T-cell (primary cell): ENCODE data around the gene PLXDC1. TPM values are rescaled to one million over a fixed set of nuclear protein-coding genes. Genes with fewer than 3 reads are reported as not detected.

Experiments
- ATAC-seq, 4 experiments: fragments of 200-7000 bp in 3 of 4; fragments of 150-1000 bp in 1 of 4; cut with Tn5 transposase; replicated peaks in 1 of 4; 1 replicate in 3 of 4; 2 replicates in 1 of 4; pipeline ENCODE4 v1.10.0; 2021; ENCODE audit warnings: moderate library complexity in 3 of 4, mild to moderate bottlenecking in 2 of 4, moderate number of reproducible peaks in 1 of 4
- CTCF ChIA-PET, 2 donors: fragments of 300-600 bp; sonication (Branson Sonifier 250); formaldehyde crosslinking; loops; one replicate each; lab custom pipeline; 2022; ENCODE audit warnings: antibody characterized with exemption in 2 of 2; lab: Charles Lee
- POLR2A ChIA-PET, 2 donors: fragments of 300-600 bp; sonication (Branson Sonifier 250); formaldehyde crosslinking; loops; one replicate each; lab custom pipeline; 2022; ENCODE audit warnings: antibody characterized with exemption in 2 of 2; lab: Charles Lee
- DNase-seq, 35 experiments: peaks; one replicate each; pipeline versions ENCODE4 v3.0.0 to v3.0.0-alpha.2; 2013 to 2023
- H3K27ac ChIP-seq: one replicate; pipeline ENCODE4 v1.5.1; 2013; ENCODE audit warnings: low read length
- H3K27me3 ChIP-seq, 2 experiments: replicated peaks in 1 of 2; 1 replicate in 1 of 2; 2 replicates in 1 of 2; pipeline versions ENCODE4 v1.6.1 to v1.7.0; 2013; ENCODE audit warnings: low read length in 1 of 2, mixed read lengths in 1 of 2; ENCODE audit not compliant: control insufficient read depth in 2 of 2, insufficient read depth in 2 of 2; ENCODE audit errors: extremely low read depth in 1 of 2
- H3K36me3 ChIP-seq, 2 donors: 1 replicate in 1 of 2; 2 replicates in 1 of 2; pipeline versions ENCODE4 v1.6.1 to v1.7.0; 2013; ENCODE audit warnings: low read length in 1 of 2; ENCODE audit not compliant: control insufficient read depth in 2 of 2, insufficient read depth in 1 of 2; ENCODE audit errors: extremely low read depth in 1 of 2
- H3K4me1 ChIP-seq, 2 experiments: 1 replicate in 1 of 2; 2 replicates in 1 of 2; pipeline versions ENCODE4 v1.6.1 to v1.7.0; 2013; ENCODE audit warnings: low read length in 2 of 2, mixed read lengths in 1 of 2; ENCODE audit not compliant: insufficient read depth in 2 of 2, control insufficient read depth in 1 of 2; ENCODE audit errors: extremely low read depth in 1 of 2
- H3K4me3 ChIP-seq, 2 donors: 1 replicate in 1 of 2; 2 replicates in 1 of 2; pipeline versions ENCODE4 v1.5.1 to v1.7.0; 2013; ENCODE audit warnings: mild to moderate bottlenecking in 2 of 2, low read length in 1 of 2, moderate library complexity in 1 of 2; ENCODE audit not compliant: control insufficient read depth in 1 of 2; ENCODE audit errors: extremely low read depth in 1 of 2
- H3K9me3 ChIP-seq: 2 replicates; pipeline ENCODE4 v1.7.0; 2013
- H3K27ac Mint-ChIP-seq, 2 donors: one replicate each; pipeline ENCODE4 v1.8.0; 2020 to 2021; ENCODE audit warnings: mild to moderate bottlenecking in 2 of 2, mixed read lengths in 2 of 2
- H3K27me3 Mint-ChIP-seq, 2 donors: one replicate each; pipeline ENCODE4 v1.8.0; 2021 to 2022; ENCODE audit warnings: mixed read lengths in 2 of 2
- H3K36me3 Mint-ChIP-seq: one replicate; pipeline ENCODE4 v1.8.0; 2021; ENCODE audit warnings: mixed read lengths
- H3K4me1 Mint-ChIP-seq, 3 donors: one replicate each; pipeline ENCODE4 v1.8.0; 2020 to 2022; ENCODE audit warnings: mixed read lengths in 3 of 3, mild to moderate bottlenecking in 1 of 3
- H3K4me3 Mint-ChIP-seq, 3 donors: one replicate each; pipeline ENCODE4 v1.8.0; 2020 to 2022; ENCODE audit warnings: mild to moderate bottlenecking in 3 of 3, mixed read lengths in 3 of 3, moderate library complexity in 3 of 3
- H3K9me3 Mint-ChIP-seq, 3 donors: one replicate each; pipeline ENCODE4 v1.8.0; 2020 to 2022; ENCODE audit warnings: mixed read lengths in 3 of 3
- WGBS: methylation state at CpG from one replicate; pipeline ENCODE4 v1.1.5; 2013; ENCODE audit warnings: missing lambda C conversion rate; ENCODE audit not compliant: insufficient coverage; 5-methylcytosine and 5-hydroxymethylcytosine counted together
- total RNA-seq, 35 experiments: library from RNA in 6 of 35; stranded (reverse) in 6 of 35; fragments of 120-200 nt in 1 of 35; gene quantifications; one replicate each; pipeline versions ENCODE4 v1.2.1 to v1.2.4 and lab custom pipeline; 2013 to 2026

The PLXDC1 gene
- total RNA-seq, 5 donors from 2014 or later (not counting 1 experiment from before 2014, with no cell fraction given) = 6.3 to 74.9 (median 13.9) TPM

- no peak overlapping the region for H3K27ac ChIP-seq
- DNase-seq (no peak), ATAC-seq (no peak)
- Mint-ChIP-seq H3K27me3 (no peaks in the 10 kb centered on the region), H3K27ac (peak overlapping the region in 1 of 2 donors; percentile 16), H3K36me3 (no peaks in the 10 kb centered on the region), H3K9me3 (no peaks in the 10 kb centered on the region), H3K4me1 (peaks cover 5 to 12% (median 6%) of the 10 kb centered on the region in 3 donors), H3K4me3 (no peak overlapping the region)
- H3K36me3 ChIP-seq = peaks cover 0 to 16% of the 10 kb centered on the region in 2 donors
- H3K9me3 ChIP-seq = no peaks in the 10 kb centered on the region
- POLR2A ChIA-PET = no interaction called here
- WGBS = 87% methylated on average over 6 of the region's 7 CpGs
- peaks cover 5 to 7% of the 10 kb centered on the region in 2 experiments for H3K4me1 ChIP-seq
- CTCF ChIA-PET = no interaction called here
- H3K4me3 ChIP-seq = no peak overlapping the region
- peaks cover 0 to 10% of the 10 kb centered on the region in 2 experiments for H3K27me3 ChIP-seq
Observed at GRCh38 chr17:39107155-39107554, 44.3 kb downstream of the PLXDC1 start.

DNA sequence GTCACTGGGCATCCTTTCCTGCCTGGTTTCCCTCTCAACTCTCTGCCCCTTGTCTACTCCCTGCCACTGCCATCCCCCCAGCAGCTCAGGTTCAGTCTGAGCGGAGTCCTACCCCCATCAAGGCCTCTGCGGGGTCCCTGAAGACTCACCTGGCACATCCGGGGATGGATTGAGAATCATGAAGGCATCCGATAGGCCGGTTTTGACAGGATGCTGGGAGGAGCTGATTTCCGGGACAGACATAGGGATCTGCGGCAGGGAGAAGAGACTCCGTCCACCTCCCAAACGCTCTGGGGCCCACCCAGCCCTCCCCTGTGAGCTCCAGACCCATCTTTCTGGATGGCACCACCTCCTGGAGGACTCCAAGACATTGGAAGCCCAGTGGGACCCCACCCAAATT lies 45.7 kb downstream of the PLXDC1 start:
- ATAC-seq (no peak), DNase-seq (no peak)
- Mint-ChIP-seq H3K9me3 (no peaks in the 10 kb centered on the region), H3K27ac (no peak overlapping the region), H3K27me3 (no peaks in the 10 kb centered on the region), H3K4me3 (no peak overlapping the region), H3K36me3 (no peaks in the 10 kb centered on the region), H3K4me1 (peaks cover 18 to 27% (median 21%) of the 10 kb centered on the region in 3 donors)
- POLR2A ChIA-PET = interaction anchor here in 1 of 2 donors (0.6 to 1.0 kb wide), 2 partner anchors 11 to 72 kb away, joined by 4 to 9 read pairs; no protein-coding TSS in a partner anchor
- Histone ChIP-seq H3K27ac (no peak overlapping the region), H3K4me1 (peaks cover 16 to 21% of the 10 kb centered on the region in 2 experiments), H3K4me3 (no peak overlapping the region), H3K9me3 (no peaks in the 10 kb centered on the region), H3K36me3 (peaks cover 0 to 16% of the 10 kb centered on the region in 2 donors), H3K27me3 (peaks cover 0 to 8% of the 10 kb centered on the region in 2 experiments)
- WGBS = 77% methylated on average over 5 of the region's 9 CpGs
- CTCF ChIA-PET = interaction anchor here in 1 of 2 donors (0.6 kb wide), 1 partner anchor 9 kb away, joined by 6 read pairs; no protein-coding TSS in a partner anchor

- Histone ChIP-seq H3K27ac (no peak overlapping the region), H3K4me3 (no peak overlapping the region), H3K9me3 (no peaks in the 10 kb centered on the region), H3K27me3 (peaks cover 0 to 8% of the 10 kb centered on the region in 2 experiments), H3K36me3 (peaks cover 0 to 16% of the 10 kb centered on the region in 2 donors), H3K4me1 (peaks cover 18 to 27% of the 10 kb centered on the region in 2 experiments)
- H3K9me3 Mint-ChIP-seq = no peaks in the 10 kb centered on the region
- H3K27me3 Mint-ChIP-seq = no peaks in the 10 kb centered on the region
- peak overlapping the region in 1 of 2 donors; percentile 71 for H3K27ac Mint-ChIP-seq
- peaks cover 24 to 35% (median 26%) of the 10 kb centered on the region in 3 donors for H3K4me1 Mint-ChIP-seq
- no peak for ATAC-seq
- ChIA-PET POLR2A (no interaction called here), CTCF (no interaction called here)
- H3K36me3 Mint-ChIP-seq = no peaks in the 10 kb centered on the region
- no peak overlapping the region for H3K4me3 Mint-ChIP-seq
- no peak for DNase-seq
- WGBS = 90% methylated on average over 5 of the region's 8 CpGs
Observed at GRCh38 chr17:39104657-39105056, 46.8 kb downstream of the PLXDC1 start.

DNA sequence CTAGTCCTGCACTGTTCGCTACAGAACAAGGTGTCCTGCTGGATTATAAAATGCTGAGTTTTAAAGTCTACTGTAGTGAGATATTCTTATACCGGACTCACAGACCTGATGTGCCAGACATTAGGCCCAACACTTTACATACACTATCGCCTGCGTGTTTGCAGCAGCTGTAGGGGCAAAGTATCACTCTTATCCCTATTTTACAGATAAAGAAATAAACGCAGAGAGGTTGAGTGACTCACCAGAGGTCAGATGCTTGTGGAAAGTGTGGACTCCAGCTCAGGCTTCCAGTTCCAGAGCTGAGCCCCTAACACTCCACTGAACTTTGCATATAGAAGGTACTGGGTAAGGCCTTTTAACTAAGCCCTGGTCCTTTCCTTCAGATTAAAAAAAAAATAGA lies 47.4 kb downstream of the PLXDC1 start:
- H3K27ac Mint-ChIP-seq = peak overlapping the region in 1 of 2 donors; percentile 71
- H3K36me3 ChIP-seq = peaks cover 0 to 16% of the 10 kb centered on the region in 2 donors

GRCh38 chr17:39101091-39101490 lies 50.3 kb downstream of the PLXDC1 start:
- H3K27ac ChIP-seq = no peak overlapping the region
- no peak overlapping the region for H3K4me3 ChIP-seq
- no peaks in the 10 kb centered on the region for H3K36me3 Mint-ChIP-seq
- H3K4me1 ChIP-seq = peaks cover 41 to 60% of the 10 kb centered on the region in 2 experiments
- WGBS = 75% methylated on average over 7 of the region's 12 CpGs
- no peak for DNase-seq
- no peaks in the 10 kb centered on the region for H3K9me3 Mint-ChIP-seq
- POLR2A ChIA-PET = no interaction called here
- no peaks in the 10 kb centered on the region for H3K27me3 ChIP-seq
- H3K9me3 ChIP-seq = no peaks in the 10 kb centered on the region
- H3K27ac Mint-ChIP-seq = peak overlapping the region; percentile 76 to 93
- peak overlapping the region in 1 of 3 donors; percentile 54 for H3K4me3 Mint-ChIP-seq
- ATAC-seq = no peak
- CTCF ChIA-PET = no interaction called here
- peaks cover 0 to 7% of the 10 kb centered on the region in 2 donors for H3K36me3 ChIP-seq
- no peaks in the 10 kb centered on the region for H3K27me3 Mint-ChIP-seq
- H3K4me1 Mint-ChIP-seq = peaks cover 53 to 64% (median 56%) of the 10 kb centered on the region in 3 donors

More for the DNA sequence above, 47.4 kb downstream of the PLXDC1 start:
- peaks cover 0 to 8% of the 10 kb centered on the region in 2 experiments for H3K27me3 ChIP-seq
- Mint-ChIP-seq H3K9me3 (no peaks in the 10 kb centered on the region), H3K27me3 (no peaks in the 10 kb centered on the region), H3K4me3 (no peak overlapping the region), H3K4me1 (peaks cover 30 to 41% (median 32%) of the 10 kb centered on the region in 3 donors), H3K36me3 (no peaks in the 10 kb centered on the region)
- peaks cover 18 to 31% of the 10 kb centered on the region in 2 experiments for H3K4me1 ChIP-seq
- H3K4me3 ChIP-seq = no peak overlapping the region
- ATAC-seq = no peak
- WGBS = no CpG with 5 or more reads among the region's 5 CpGs
- ChIA-PET POLR2A (no interaction called here), CTCF (no interaction called here)
- no peak overlapping the region for H3K27ac ChIP-seq
- no peak for DNase-seq
- H3K9me3 ChIP-seq = no peaks in the 10 kb centered on the region

- H3K9me3 Mint-ChIP-seq = no peaks in the 10 kb centered on the region
- no peaks in the 10 kb centered on the region for H3K9me3 ChIP-seq
- H3K36me3 ChIP-seq = peaks cover 0 to 7% of the 10 kb centered on the region in 2 donors
- H3K4me3 Mint-ChIP-seq = peak overlapping the region in 1 of 3 donors; percentile 54
- H3K27ac ChIP-seq = no peak overlapping the region
- no peak overlapping the region for H3K4me3 ChIP-seq
- 95% methylated on average over 8 of the region's 9 CpGs for WGBS
- no peaks in the 10 kb centered on the region for H3K27me3 ChIP-seq
- H3K36me3 Mint-ChIP-seq = no peaks in the 10 kb centered on the region
- peaks cover 45 to 66% of the 10 kb centered on the region in 2 experiments for H3K4me1 ChIP-seq
- CTCF ChIA-PET = no interaction called here
- ATAC-seq (no peak), DNase-seq (no peak)
- peak overlapping the region; percentile 76 to 93 for H3K27ac Mint-ChIP-seq
- H3K4me1 Mint-ChIP-seq = peaks cover 59 to 68% (median 62%) of the 10 kb centered on the region in 3 donors
- H3K27me3 Mint-ChIP-seq = no peaks in the 10 kb centered on the region
- POLR2A ChIA-PET = no interaction called here
Observed at GRCh38 chr17:39100530-39100929, 50.9 kb downstream of the PLXDC1 start.
